Endodermal cell (in vitro differentiated cells): ENCODE data around the gene RUNX2. TPM values are rescaled to one million over a fixed set of nuclear protein-coding genes. Genes with fewer than 3 reads are reported as not detected.

ENCODE experiments used
- DNase-seq: peaks from one replicate; pipeline ENCODE4 v3.0.0-alpha.2; 2017
- H3K27ac ChIP-seq: 2 replicates; pipeline ENCODE4 v1.5.1; 2013; ENCODE audit warnings: mild to moderate bottlenecking, low read depth, low read length, moderate library complexity
- H3K27me3 ChIP-seq: 2 replicates; pipeline ENCODE4 v1.6.1; 2013; ENCODE audit warnings: mild to moderate bottlenecking, low read length, moderate library complexity; ENCODE audit not compliant: insufficient read depth, control insufficient read depth, poor library complexity, severe bottlenecking
- H3K36me3 ChIP-seq: 2 replicates; pipeline ENCODE4 v1.7.0; 2013; ENCODE audit warnings: mild to moderate bottlenecking, low read length, moderate library complexity; ENCODE audit not compliant: control insufficient read depth, insufficient read depth
- H3K4me1 ChIP-seq: one replicate; pipeline ENCODE4 v1.7.0; 2013; ENCODE audit warnings: low read length; ENCODE audit not compliant: control insufficient read depth, insufficient read depth
- H3K4me3 ChIP-seq: 2 replicates; pipeline ENCODE4 v1.5.1; 2013; ENCODE audit warnings: mild to moderate bottlenecking, low read length, moderate library complexity
- H3K9ac ChIP-seq: 2 replicates; pipeline ENCODE4 v1.6.1; 2013; ENCODE audit warnings: mild to moderate bottlenecking, low read length, moderate library complexity; ENCODE audit not compliant: poor library complexity, severe bottlenecking; ENCODE audit errors: extremely low read depth
- H3K9me3 ChIP-seq: 2 replicates; pipeline ENCODE4 v1.6.1; 2013; ENCODE audit warnings: mild to moderate bottlenecking, low read length, moderate library complexity; ENCODE audit not compliant: control insufficient read depth
- H3K27ac Mint-ChIP-seq: 2 replicates; pipeline ENCODE4 v1.8.0; 2020; ENCODE audit warnings: mixed read lengths
- H3K27me3 Mint-ChIP-seq: 2 replicates; pipeline ENCODE4 v1.8.0; 2021; ENCODE audit warnings: mild to moderate bottlenecking, mixed read lengths; ENCODE audit not compliant: insufficient read depth
- H3K36me3 Mint-ChIP-seq: 2 replicates; pipeline ENCODE4 v1.8.0; 2020; ENCODE audit warnings: low read depth, mixed read lengths
- H3K4me1 Mint-ChIP-seq: 2 replicates; pipeline ENCODE4 v1.8.0; 2020; ENCODE audit warnings: mixed read lengths
- H3K4me3 Mint-ChIP-seq: 2 replicates; pipeline ENCODE4 v1.8.0; 2020; ENCODE audit warnings: mild to moderate bottlenecking, moderate library complexity, mixed read lengths
- H3K9me3 Mint-ChIP-seq: 2 replicates; pipeline ENCODE4 v1.8.0; 2020; ENCODE audit warnings: mild to moderate bottlenecking, mixed read lengths
- WGBS, 2 experiments: methylation state at CpG; one replicate each; pipeline versions ENCODE4 v1.1.5 to v1.1.7; 2013; ENCODE audit warnings: missing lambda C conversion rate in 2 of 2, mixed read lengths in 1 of 2; ENCODE audit not compliant: insufficient coverage in 1 of 2, insufficient read length in 1 of 2; 5-methylcytosine and 5-hydroxymethylcytosine counted together
- total RNA-seq, 2 donors: library from RNA; stranded (reverse); fragmentation: NEBNext Ultra II Directional in 1 of 2; extraction: Animal tissue kit (Norgen Biotek cat#: 25700) in 1 of 2; gene quantifications; 2 replicates in 1 of 2; 3 replicates in 1 of 2; pipeline ENCODE4 v1.2.1, GENCODE V29; 2021
- TF ChIP-seq, protein P1 (sequence below): fragments of 200-600 bp; sonication (generic); conservative IDR thresholded peaks from 2 replicates; pipeline ENCODE4 v1.5.0; 2021; ENCODE audit warnings: antibody characterized with exemption, mild to moderate bottlenecking

RUNX2 gene
- total RNA-seq, 2 donors from 2014 or later: 0.18 to 0.26 TPM

- Mint-ChIP-seq H3K27ac (no peak overlapping the region), H3K27me3 (peaks cover 9% of the 10 kb centered on the region), H3K4me1 (peaks cover 9% of the 10 kb centered on the region), H3K4me3 (no peak overlapping the region), H3K9me3 (no peaks in the 10 kb centered on the region), H3K36me3 (no peaks in the 10 kb centered on the region)
- Histone ChIP-seq H3K9me3 (no peaks in the 10 kb centered on the region), H3K4me1 (no peaks in the 10 kb centered on the region), H3K4me3 (no peak overlapping the region), H3K27ac (no peak overlapping the region), H3K36me3 (no peaks in the 10 kb centered on the region), H3K27me3 (peaks cover 6% of the 10 kb centered on the region), H3K9ac (no peak overlapping the region)
- TF ChIP-seq, protein P1, sequence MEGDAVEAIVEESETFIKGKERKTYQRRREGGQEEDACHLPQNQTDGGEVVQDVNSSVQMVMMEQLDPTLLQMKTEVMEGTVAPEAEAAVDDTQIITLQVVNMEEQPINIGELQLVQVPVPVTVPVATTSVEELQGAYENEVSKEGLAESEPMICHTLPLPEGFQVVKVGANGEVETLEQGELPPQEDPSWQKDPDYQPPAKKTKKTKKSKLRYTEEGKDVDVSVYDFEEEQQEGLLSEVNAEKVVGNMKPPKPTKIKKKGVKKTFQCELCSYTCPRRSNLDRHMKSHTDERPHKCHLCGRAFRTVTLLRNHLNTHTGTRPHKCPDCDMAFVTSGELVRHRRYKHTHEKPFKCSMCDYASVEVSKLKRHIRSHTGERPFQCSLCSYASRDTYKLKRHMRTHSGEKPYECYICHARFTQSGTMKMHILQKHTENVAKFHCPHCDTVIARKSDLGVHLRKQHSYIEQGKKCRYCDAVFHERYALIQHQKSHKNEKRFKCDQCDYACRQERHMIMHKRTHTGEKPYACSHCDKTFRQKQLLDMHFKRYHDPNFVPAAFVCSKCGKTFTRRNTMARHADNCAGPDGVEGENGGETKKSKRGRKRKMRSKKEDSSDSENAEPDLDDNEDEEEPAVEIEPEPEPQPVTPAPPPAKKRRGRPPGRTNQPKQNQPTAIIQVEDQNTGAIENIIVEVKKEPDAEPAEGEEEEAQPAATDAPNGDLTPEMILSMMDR: no peak
- DNase-seq: no peak
- WGBS, 2 experiments: 92 to 100% methylated on average over 3 of the region's 3 CpGs
Observed at GRCh38 chr6:45637056-45637455, 308.9 kb downstream of the RUNX2 start.

DNA sequence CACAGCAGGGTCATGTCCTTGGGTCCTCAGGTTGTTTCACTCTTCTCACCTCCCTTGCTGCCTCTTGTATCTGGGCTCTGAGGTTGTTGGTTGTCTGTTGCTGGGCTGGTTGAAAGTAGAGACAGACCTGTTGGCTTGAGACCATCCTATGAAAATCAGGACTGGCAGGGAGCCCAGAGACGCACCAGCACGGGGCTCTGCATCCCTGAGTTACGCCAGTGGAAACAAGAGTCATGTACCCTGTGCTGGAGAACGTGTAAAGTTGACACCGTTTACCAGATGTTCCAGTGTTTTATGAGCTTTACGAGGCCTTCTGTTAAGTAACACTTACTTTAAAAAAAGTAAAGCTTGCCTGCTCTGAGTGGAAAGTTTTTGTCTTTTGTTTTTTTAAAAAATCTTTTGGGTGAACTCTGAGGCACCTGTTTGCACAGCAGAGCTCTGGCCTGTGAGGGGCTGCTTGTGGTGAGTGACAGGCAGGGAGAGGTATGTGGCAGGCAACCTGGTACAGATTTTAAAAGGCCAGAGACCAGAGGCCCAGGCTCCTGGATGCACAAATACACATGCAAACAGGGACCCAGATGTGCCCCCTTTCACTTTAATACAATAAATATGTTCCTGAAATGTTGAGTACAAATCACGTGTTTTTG, 309.6 kb downstream of the RUNX2 start:
- no peak overlapping the region for H3K27ac ChIP-seq
- no peak overlapping the region for H3K9ac ChIP-seq
- TF ChIP-seq, protein P1: no peak
- peaks cover 9% of the 10 kb centered on the region for H3K4me1 Mint-ChIP-seq
- H3K4me3 Mint-ChIP-seq: no peak overlapping the region
- 90 to 93% methylated on average over 5 to 7 of the region's 7 CpGs for WGBS, 2 experiments
- no peaks in the 10 kb centered on the region for H3K9me3 ChIP-seq
- H3K27me3 Mint-ChIP-seq: peaks cover 9% of the 10 kb centered on the region
- no peaks in the 10 kb centered on the region for H3K4me1 ChIP-seq
- H3K4me3 ChIP-seq: no peak overlapping the region
- H3K27ac Mint-ChIP-seq: no peak overlapping the region
- DNase-seq: no peak
- H3K27me3 ChIP-seq: peaks cover 6% of the 10 kb centered on the region
- no peaks in the 10 kb centered on the region for H3K36me3 ChIP-seq
- H3K9me3 Mint-ChIP-seq: no peaks in the 10 kb centered on the region
- no peaks in the 10 kb centered on the region for H3K36me3 Mint-ChIP-seq

DNA sequence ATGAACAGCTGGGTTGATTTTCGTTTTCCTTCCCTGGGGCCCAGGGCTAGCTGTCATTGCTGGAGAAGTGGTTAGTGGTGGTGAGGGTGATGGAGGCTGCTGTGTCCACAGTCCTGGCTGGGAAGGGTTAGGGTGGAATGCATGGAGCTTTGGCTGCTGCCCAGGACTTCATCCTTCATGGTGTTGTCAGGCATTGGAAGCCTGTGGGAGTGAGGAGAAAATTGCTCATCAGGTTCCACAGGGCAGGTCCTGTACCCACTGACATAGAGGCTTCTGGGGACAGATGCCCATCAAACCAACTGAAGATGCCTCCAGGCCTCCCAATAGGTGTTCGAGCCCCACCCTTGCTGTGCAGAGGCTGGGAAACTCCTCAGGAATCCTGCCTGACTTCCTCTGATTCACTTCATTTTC, 312.0 kb downstream of the RUNX2 start:
- peaks cover 9% of the 10 kb centered on the region for H3K4me1 Mint-ChIP-seq
- TF ChIP-seq, protein P1: no peak
- peaks cover 25% of the 10 kb centered on the region for H3K27me3 Mint-ChIP-seq
- H3K9ac ChIP-seq: no peak overlapping the region
- H3K36me3 Mint-ChIP-seq: no peaks in the 10 kb centered on the region
- no peak for DNase-seq
- WGBS, 2 experiments: 91 to 93% methylated on average over 1 to 2 of the region's 2 CpGs
- no peak overlapping the region for H3K4me3 Mint-ChIP-seq
- H3K9me3 Mint-ChIP-seq: no peaks in the 10 kb centered on the region
- H3K27me3 ChIP-seq: peaks cover 6% of the 10 kb centered on the region
- H3K4me1 ChIP-seq: no peaks in the 10 kb centered on the region
- no peak overlapping the region for H3K4me3 ChIP-seq
- no peak overlapping the region for H3K27ac Mint-ChIP-seq
- no peaks in the 10 kb centered on the region for H3K36me3 ChIP-seq
- H3K9me3 ChIP-seq: no peaks in the 10 kb centered on the region
- no peak overlapping the region for H3K27ac ChIP-seq
